GM12878 (cell line): Measurements from ENCODE around the gene CZIB.

Experiments
- BACH1 ChIP-seq: fragments of 450-650 bp; IDR thresholded peaks from 2 replicates; pipeline ENCODE4 v1.6.1; 2017; ENCODE audit warnings: mild to moderate bottlenecking, borderline replicate concordance
- BHLHE40 ChIP-seq, 2 experiments: fragments of 450-650 bp in 1 of 2; IDR thresholded peaks; 2 replicates each; pipeline ENCODE4 v1.6.1; 2011 to 2017; ENCODE audit warnings: low read depth in 2 of 2, borderline replicate concordance in 1 of 2, improper control_type of control experiment in 1 of 2, low read length in 1 of 2, mild to moderate bottlenecking in 1 of 2
- EGR1 ChIP-seq, 2 experiments: IDR thresholded peaks; 1 replicate in 1 of 2; 2 replicates in 1 of 2; pipeline ENCODE4 v1.6.1; 2011 to 2012; ENCODE audit warnings: low read depth in 2 of 2, low read length in 2 of 2, borderline replicate concordance in 1 of 2, mild to moderate bottlenecking in 1 of 2, moderate library complexity in 1 of 2
- EZH2 ChIP-seq: IDR thresholded peaks from 2 replicates; pipeline ENCODE4 v1.6.1; 2012; ENCODE audit warnings: low read depth, mild to moderate bottlenecking, control low read depth, inconsistent platforms, low read length, borderline replicate concordance; ENCODE audit not compliant: control insufficient read depth
- KAT2A ChIP-seq: conservative IDR thresholded peaks from 2 replicates; pipeline ENCODE4 v1.6.1; 2011; ENCODE audit warnings: low read depth, low read length; ENCODE audit not compliant: control insufficient read depth
- MYC ChIP-seq: IDR thresholded peaks from 2 replicates; pipeline ENCODE4 v1.6.1; 2011; ENCODE audit warnings: mild to moderate bottlenecking, low read length, moderate library complexity, inconsistent platforms; ENCODE audit not compliant: insufficient read depth, insufficient replicate concordance, insufficient read length, severe bottlenecking
- NRF1 ChIP-seq: conservative IDR thresholded peaks from 2 replicates; pipeline ENCODE4 v1.6.1; 2011; ENCODE audit warnings: mild to moderate bottlenecking, low read depth, low read length, improper control_type of control experiment
- SMC3 ChIP-seq: IDR thresholded peaks from 2 replicates; pipeline ENCODE4 v1.6.1; 2011; ENCODE audit warnings: low read length, improper control_type of control experiment, borderline replicate concordance
- SRF ChIP-seq, 2 experiments: IDR thresholded peaks; 2 replicates each; pipeline ENCODE4 v1.6.1; 2011; ENCODE audit warnings: low read depth in 2 of 2, low read length in 2 of 2, mild to moderate bottlenecking in 1 of 2, moderate library complexity in 1 of 2
- TAF1 ChIP-seq: IDR thresholded peaks from 2 replicates; pipeline ENCODE4 v1.6.1; 2011; ENCODE audit warnings: mild to moderate bottlenecking, low read depth, low read length, borderline replicate concordance
- ZNF24 ChIP-seq: fragments of 450-650 bp; IDR thresholded peaks from 2 replicates; pipeline ENCODE4 v1.6.1; 2017; ENCODE audit warnings: antibody characterized with exemption, mild to moderate bottlenecking
- TF ChIP-seq, protein P1 (sequence below), 3 experiments: IDR thresholded peaks in 2 of 3; conservative IDR thresholded peaks in 1 of 3; 2 replicates each; pipeline ENCODE4 v1.5.1; 2011; ENCODE audit warnings: low read depth in 3 of 3, low read length in 3 of 3, mild to moderate bottlenecking in 3 of 3, control low read depth in 2 of 3, moderate library complexity in 2 of 3, inconsistent platforms in 1 of 3, mixed read lengths in 1 of 3; ENCODE audit not compliant: control insufficient read depth in 2 of 3, insufficient read depth in 1 of 3; ENCODE audit errors: extremely low read depth in 1 of 3
- TF ChIP-seq, protein P2 (sequence below): fragments of 450-650 bp; formaldehyde crosslinking; IDR thresholded peaks from 2 replicates; pipeline ENCODE4 v1.4.0; 2020; ENCODE audit warnings: mild to moderate bottlenecking, moderate library complexity

DNA sequence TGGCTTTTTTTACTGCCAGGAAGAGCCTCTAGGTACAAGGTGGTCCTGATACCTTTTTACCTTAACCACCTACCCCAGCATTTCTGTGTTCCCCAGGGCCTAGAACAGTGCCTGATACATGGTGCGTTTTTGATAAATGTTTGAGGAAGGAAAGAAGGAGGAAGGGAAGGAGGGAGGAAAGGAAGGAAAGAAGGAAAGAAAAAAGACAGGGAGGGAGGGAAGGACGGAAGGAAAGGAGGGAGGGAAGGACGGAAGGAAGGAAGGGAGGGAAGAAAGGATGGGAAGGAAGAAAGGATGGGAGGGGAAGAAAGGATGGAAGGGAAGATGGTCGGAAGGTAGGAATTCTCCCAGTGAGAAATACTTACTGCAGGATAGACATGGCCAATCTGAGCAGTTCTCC, 29.9 kb upstream of the CZIB start:
- TF ChIP-seq, protein P1, sequence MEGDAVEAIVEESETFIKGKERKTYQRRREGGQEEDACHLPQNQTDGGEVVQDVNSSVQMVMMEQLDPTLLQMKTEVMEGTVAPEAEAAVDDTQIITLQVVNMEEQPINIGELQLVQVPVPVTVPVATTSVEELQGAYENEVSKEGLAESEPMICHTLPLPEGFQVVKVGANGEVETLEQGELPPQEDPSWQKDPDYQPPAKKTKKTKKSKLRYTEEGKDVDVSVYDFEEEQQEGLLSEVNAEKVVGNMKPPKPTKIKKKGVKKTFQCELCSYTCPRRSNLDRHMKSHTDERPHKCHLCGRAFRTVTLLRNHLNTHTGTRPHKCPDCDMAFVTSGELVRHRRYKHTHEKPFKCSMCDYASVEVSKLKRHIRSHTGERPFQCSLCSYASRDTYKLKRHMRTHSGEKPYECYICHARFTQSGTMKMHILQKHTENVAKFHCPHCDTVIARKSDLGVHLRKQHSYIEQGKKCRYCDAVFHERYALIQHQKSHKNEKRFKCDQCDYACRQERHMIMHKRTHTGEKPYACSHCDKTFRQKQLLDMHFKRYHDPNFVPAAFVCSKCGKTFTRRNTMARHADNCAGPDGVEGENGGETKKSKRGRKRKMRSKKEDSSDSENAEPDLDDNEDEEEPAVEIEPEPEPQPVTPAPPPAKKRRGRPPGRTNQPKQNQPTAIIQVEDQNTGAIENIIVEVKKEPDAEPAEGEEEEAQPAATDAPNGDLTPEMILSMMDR (IDR thresholded peaks at IDR 0.05 in 2 of 3, conservative IDR thresholded peaks at IDR 0.05 in 1 of 3; ENCODE audit: control insufficient read depth in 2 of 3, extremely low read depth in 1 of 3, insufficient read depth in 1 of 3, low read depth in 3 of 3, low read length in 3 of 3): no peak
- TF ChIP-seq SMC3: no peak
- TF ChIP-seq KAT2A: no peak
- no peak for TF ChIP-seq BACH1
- no peak for TF ChIP-seq BHLHE40 (IDR thresholded peaks at IDR 0.05; ENCODE audit: borderline replicate concordance in 1 of 2, low read depth in 2 of 2, low read length in 1 of 2)
- TF ChIP-seq, protein P2, sequence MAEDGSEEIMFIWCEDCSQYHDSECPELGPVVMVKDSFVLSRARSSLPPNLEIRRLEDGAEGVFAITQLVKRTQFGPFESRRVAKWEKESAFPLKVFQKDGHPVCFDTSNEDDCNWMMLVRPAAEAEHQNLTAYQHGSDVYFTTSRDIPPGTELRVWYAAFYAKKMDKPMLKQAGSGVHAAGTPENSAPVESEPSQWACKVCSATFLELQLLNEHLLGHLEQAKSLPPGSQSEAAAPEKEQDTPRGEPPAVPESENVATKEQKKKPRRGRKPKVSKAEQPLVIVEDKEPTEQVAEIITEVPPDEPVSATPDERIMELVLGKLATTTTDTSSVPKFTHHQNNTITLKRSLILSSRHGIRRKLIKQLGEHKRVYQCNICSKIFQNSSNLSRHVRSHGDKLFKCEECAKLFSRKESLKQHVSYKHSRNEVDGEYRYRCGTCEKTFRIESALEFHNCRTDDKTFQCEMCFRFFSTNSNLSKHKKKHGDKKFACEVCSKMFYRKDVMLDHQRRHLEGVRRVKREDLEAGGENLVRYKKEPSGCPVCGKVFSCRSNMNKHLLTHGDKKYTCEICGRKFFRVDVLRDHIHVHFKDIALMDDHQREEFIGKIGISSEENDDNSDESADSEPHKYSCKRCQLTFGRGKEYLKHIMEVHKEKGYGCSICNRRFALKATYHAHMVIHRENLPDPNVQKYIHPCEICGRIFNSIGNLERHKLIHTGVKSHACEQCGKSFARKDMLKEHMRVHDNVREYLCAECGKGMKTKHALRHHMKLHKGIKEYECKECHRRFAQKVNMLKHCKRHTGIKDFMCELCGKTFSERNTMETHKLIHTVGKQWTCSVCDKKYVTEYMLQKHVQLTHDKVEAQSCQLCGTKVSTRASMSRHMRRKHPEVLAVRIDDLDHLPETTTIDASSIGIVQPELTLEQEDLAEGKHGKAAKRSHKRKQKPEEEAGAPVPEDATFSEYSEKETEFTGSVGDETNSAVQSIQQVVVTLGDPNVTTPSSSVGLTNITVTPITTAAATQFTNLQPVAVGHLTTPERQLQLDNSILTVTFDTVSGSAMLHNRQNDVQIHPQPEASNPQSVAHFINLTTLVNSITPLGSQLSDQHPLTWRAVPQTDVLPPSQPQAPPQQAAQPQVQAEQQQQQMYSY: no peak
- TF ChIP-seq MYC: no peak
- no peak for TF ChIP-seq SRF (IDR thresholded peaks at IDR 0.05; ENCODE audit: low read depth in 2 of 2, low read length in 2 of 2)
- TF ChIP-seq NRF1: no peak
- no peak for TF ChIP-seq EZH2
- TF ChIP-seq EGR1 (IDR thresholded peaks at IDR 0.05; ENCODE audit: borderline replicate concordance in 1 of 2, low read depth in 2 of 2, low read length in 2 of 2): no peak
- TF ChIP-seq TAF1: no peak
- TF ChIP-seq ZNF24: no peak
